ENCODE measurements around the gene APBA2.

APBA2 gene

GRCh38 chr15:29097971-29098370, 212.2 kb downstream of the APBA2 start (continued):
- TF ChIP-seq ZNF514 (tag by site-specific recombination; IDR thresholded peaks at IDR 0.05): no peak
- no peak for TF ChIP-seq ZNF660 (tag by site-specific recombination; IDR thresholded peaks at IDR 0.05)
- TF ChIP-seq ZNF76 (tag by site-specific recombination; IDR thresholded peaks at IDR 0.05; ENCODE audit: borderline replicate concordance, low read depth): no peak
- no peak for TF ChIP-seq INSM2 (tag by site-specific recombination; IDR thresholded peaks at IDR 0.05)
- no peak for TF ChIP-seq ZNF513 (tag by site-specific recombination; IDR thresholded peaks at IDR 0.05)
- TF ChIP-seq KLF7 (tag by site-specific recombination; IDR thresholded peaks at IDR 0.05; ENCODE audit: borderline replicate concordance): no peak
- no peak for TF ChIP-seq ZFP41 (tag by site-specific recombination; IDR thresholded peaks at IDR 0.05; ENCODE audit: borderline replicate concordance)
- TF ChIP-seq ELK4 (IDR thresholded peaks at IDR 0.05; ENCODE audit: borderline replicate concordance, low read depth, low read length): no peak
- TF ChIP-seq ZNF335 (tag by site-specific recombination; conservative IDR thresholded peaks at IDR 0.05): no peak

GRCh38 chr15:29098652-29099051, 212.9 kb downstream of the APBA2 start:
- POLR2A ChIA-PET: no interaction called here
- Histone ChIP-seq H3K4me1 (ENCODE audit: control insufficient read depth, insufficient read depth, low read length) (no peaks in the 10 kb centered on the region), H3K9me3 (ENCODE audit: control insufficient read depth, insufficient read depth, low read depth, low read length) (no peaks in the 10 kb centered on the region), H3K4me3 (ENCODE audit: low read depth, low read length) (no peak overlapping the region), H3K27ac (ENCODE audit: extremely low read depth, low read depth, low read length) (no peak overlapping the region), H3K36me3 (ENCODE audit: control insufficient read depth in 2 of 2, insufficient read depth in 1 of 2, low read length in 2 of 2) (peaks cover 0 to 3% of the 10 kb centered on the region in 2 experiments; a peak in 2 of 3 replicates)
- TF ChIP-seq ZNF555 (tag by site-specific recombination; conservative IDR thresholded peaks at IDR 0.05) (no peak), SALL2 (tag by site-specific recombination; IDR thresholded peaks at IDR 0.05; ENCODE audit: borderline replicate concordance) (no peak), KLF7 (tag by site-specific recombination; IDR thresholded peaks at IDR 0.05; ENCODE audit: borderline replicate concordance) (no peak), EGR2 (tag by site-specific recombination; IDR thresholded peaks at IDR 0.05; ENCODE audit: low read depth) (no peak), HOXC10 (CRISPR knock-in tag; IDR thresholded peaks at IDR 0.05) (no peak), ZNF639 (tag by site-specific recombination; IDR thresholded peaks at IDR 0.05) (no peak), ZNF623 (tag by site-specific recombination; IDR thresholded peaks at IDR 0.05) (no peak)
- CTCF ChIA-PET: interaction anchor here (0.6 kb wide), 1 partner anchor 114 kb away, joined by 7 read pairs; no protein-coding TSS in a partner anchor

- no peak overlapping the region for H3K27ac ChIP-seq (ENCODE audit: extremely low read depth, low read depth, low read length)
- no peak for TF ChIP-seq ZNF701 (tag by site-specific recombination; IDR thresholded peaks at IDR 0.05)
- H3K4me1 ChIP-seq (ENCODE audit: control insufficient read depth, insufficient read depth, low read length): no peaks in the 10 kb centered on the region
- POLR2A ChIA-PET: no interaction called here
- CTCF ChIA-PET: interaction anchor here (1.8 kb wide), 1 partner anchor 10 kb away, joined by 6 read pairs; no protein-coding TSS in a partner anchor
- peaks cover 0 to 3% of the 10 kb centered on the region in 2 experiments; a peak in 2 of 3 replicates for H3K36me3 ChIP-seq (ENCODE audit: control insufficient read depth in 2 of 2, insufficient read depth in 1 of 2, low read length in 2 of 2)
- no peaks in the 10 kb centered on the region for H3K9me3 ChIP-seq (ENCODE audit: control insufficient read depth, insufficient read depth, low read depth, low read length)
- H3K4me3 ChIP-seq (ENCODE audit: low read depth, low read length): no peak overlapping the region
Observed at GRCh38 chr15:29099131-29099880, 213.5 kb downstream of the APBA2 start.
